SK-N-SH (cell line): ENCODE data around the gene DXO. TPM values are rescaled to one million over a fixed set of nuclear protein-coding genes. Genes with fewer than 3 reads are reported as not detected.

ENCODE experiments used
- CTCF ChIA-PET: fragments of 300-600, 350-600 bp; formaldehyde crosslinking; extraction: SDS; loops from one replicate; lab custom pipeline; 2021; lab: Yijun Ruan, JAX
- POLR2A ChIA-PET: fragments of 350-600 bp; sonication (Branson Sonifier 250); formaldehyde crosslinking; extraction: SDS; loops from one replicate; lab custom pipeline; 2020; ENCODE audit warnings: antibody characterized with exemption, inconsistent platforms; lab: Yijun Ruan, JAX
- DNase-seq: peaks from one replicate; pipeline ENCODE4 v3.0.0; 2012
- H2AFZ ChIP-seq: fragments of 200-600 bp; sonication (generic); 2 replicates; pipeline ENCODE4 v1.8.1; 2016; ENCODE audit warnings: antibody characterized with exemption, mild to moderate bottlenecking, low read depth
- H3F3A ChIP-seq: fragments of 200-600 bp; sonication (generic); replicated peaks from 2 replicates; pipeline ENCODE3; 2016; ENCODE audit warnings: antibody characterized with exemption, mild to moderate bottlenecking; ENCODE audit not compliant: insufficient read depth
- H3K27ac ChIP-seq, 2 experiments: fragments of 200-500 bp in 1 of 2; fragments of 200-600 bp in 1 of 2; sonication (Bioruptor generic) in 1 of 2; sonication (generic), shearing (Covaris generic) in 1 of 2; 2 replicates each; pipeline versions ENCODE4 v1.5.1 to v1.6.1; 2014 to 2016; ENCODE audit warnings: low read depth in 2 of 2, inconsistent platforms in 1 of 2, low read length in 1 of 2, mild to moderate bottlenecking in 1 of 2, mixed read lengths in 1 of 2
- H3K27me3 ChIP-seq: fragments of 200-600 bp; sonication (generic), shearing (Covaris generic); 2 replicates; pipeline ENCODE4 v1.6.1; 2016; ENCODE audit warnings: mixed run types; ENCODE audit not compliant: insufficient read depth
- H3K36me3 ChIP-seq, 2 experiments: fragments of 200-500 bp in 1 of 2; fragments of 200-600 bp in 1 of 2; sonication (Bioruptor generic) in 1 of 2; sonication (generic) in 1 of 2; replicated peaks in 1 of 2; 2 replicates each; pipeline versions ENCODE3 to v1.5.1; 2014 to 2016; ENCODE audit warnings: low read length in 1 of 2, mild to moderate bottlenecking in 1 of 2; ENCODE audit not compliant: insufficient read depth in 2 of 2, control insufficient read depth in 1 of 2
- H3K4me1 ChIP-seq, 2 experiments: fragments of 200-500 bp in 1 of 2; fragments of 200-600 bp in 1 of 2; sonication (Bioruptor generic) in 1 of 2; sonication (generic), shearing (Covaris generic) in 1 of 2; 2 replicates each; pipeline versions ENCODE4 v1.5.1 to v1.6.1; 2014 to 2016; ENCODE audit warnings: low read depth in 1 of 2, low read length in 1 of 2, mixed run types in 1 of 2; ENCODE audit not compliant: insufficient read depth in 2 of 2, control insufficient read depth in 1 of 2
- H3K4me2 ChIP-seq: fragments of 200-600 bp; sonication (generic), shearing (Covaris generic); 2 replicates; pipeline ENCODE4 v1.6.1; 2017; ENCODE audit warnings: mixed run types
- H3K4me3 ChIP-seq, 2 experiments: fragments of 200-500 bp in 1 of 2; fragments of 200-600 bp in 1 of 2; sonication (Bioruptor generic) in 1 of 2; sonication (generic), shearing (Covaris generic) in 1 of 2; 2 replicates each; pipeline versions ENCODE4 v1.5.1 to v1.8.1; 2014 to 2016; ENCODE audit warnings: low read depth in 2 of 2, inconsistent platforms in 1 of 2, low read length in 1 of 2, mild to moderate bottlenecking in 1 of 2, mixed read lengths in 1 of 2, moderate library complexity in 1 of 2
- H3K79me2 ChIP-seq: fragments of 200-600 bp; sonication (generic); 2 replicates; pipeline ENCODE4 v1.8.1; 2017; ENCODE audit warnings: mild to moderate bottlenecking; ENCODE audit not compliant: insufficient read depth
- H3K9ac ChIP-seq: fragments of 200-600 bp; sonication (generic); 2 replicates; pipeline ENCODE4 v1.6.1; 2017; ENCODE audit warnings: mixed run types
- H3K9me2 ChIP-seq: fragments of 200-600 bp; sonication (generic); 2 replicates; pipeline ENCODE4 v1.6.1; 2017; ENCODE audit warnings: mixed run types
- H3K9me3 ChIP-seq: fragments of 200-600 bp; sonication (generic); 2 replicates; pipeline ENCODE4 v1.6.1; 2017; ENCODE audit warnings: mixed run types, mild to moderate bottlenecking, moderate library complexity
- H4K20me1 ChIP-seq: fragments of 200-600 bp; sonication (generic); 2 replicates; pipeline ENCODE4 v1.6.1; 2017; ENCODE audit warnings: mild to moderate bottlenecking, mixed run types; ENCODE audit not compliant: insufficient read depth
- CTCF ChIP-seq: fragments of 200-600 bp; sonication (generic); IDR thresholded peaks from 2 replicates; pipeline ENCODE4 v1.6.1; 2017; ENCODE audit warnings: antibody characterized with exemption, mild to moderate bottlenecking, moderate library complexity
- ELF1 ChIP-seq: IDR thresholded peaks from 2 replicates; pipeline ENCODE4 v1.4.0; 2012
- EP300 ChIP-seq, 2 experiments: IDR thresholded peaks; 2 replicates each; pipeline versions ENCODE4 v1.4.0 to v1.6.1; 2012; ENCODE audit warnings: borderline replicate concordance in 1 of 2, low read depth in 1 of 2, low read length in 1 of 2
- FOXJ3 ChIP-seq: sonication (generic); formaldehyde crosslinking; IDR thresholded peaks from 2 replicates; pipeline ENCODE4 v1.5.1; 2020; ENCODE audit warnings: mild to moderate bottlenecking, missing genetic modification reagents
- FOXM1 ChIP-seq: IDR thresholded peaks from 2 replicates; pipeline ENCODE4 v1.4.0; 2012; ENCODE audit warnings: low read depth, mild to moderate bottlenecking
- GABPA ChIP-seq: IDR thresholded peaks from 2 replicates; pipeline ENCODE4 v1.4.0; 2012; ENCODE audit warnings: low read depth, mild to moderate bottlenecking
- IRF3 ChIP-seq: fragments of 150-350 bp; IDR thresholded peaks from 2 replicates; pipeline ENCODE4 v1.6.1; 2016; ENCODE audit warnings: mild to moderate bottlenecking, low read depth, low read length
- MEF2A ChIP-seq: IDR thresholded peaks from 2 replicates; pipeline ENCODE4 v1.4.0; 2012; ENCODE audit warnings: low read depth, borderline replicate concordance
- MXI1 ChIP-seq: IDR thresholded peaks from 2 replicates; pipeline ENCODE4 v1.6.1; 2012; ENCODE audit warnings: mild to moderate bottlenecking, low read depth, low read length, improper control_type of control experiment
- NRF1 ChIP-seq: IDR thresholded peaks from 2 replicates; pipeline ENCODE4 v1.6.1; 2012; ENCODE audit warnings: low read depth, mild to moderate bottlenecking, low read length
- RAD21 ChIP-seq: IDR thresholded peaks from 2 replicates; pipeline ENCODE4 v1.6.1; 2012; ENCODE audit warnings: mild to moderate bottlenecking, low read length
- REST ChIP-seq: IDR thresholded peaks from 2 replicates; pipeline ENCODE4 v1.6.1; 2012; ENCODE audit warnings: mild to moderate bottlenecking, low read depth, low read length, moderate library complexity
- RFX5 ChIP-seq: IDR thresholded peaks from 2 replicates; pipeline ENCODE4 v1.6.1; 2012; ENCODE audit warnings: mild to moderate bottlenecking, improper control_type of control experiment, low read length
- RXRA ChIP-seq: IDR thresholded peaks from 2 replicates; pipeline ENCODE4 v1.4.0; 2012; ENCODE audit warnings: low read depth, mild to moderate bottlenecking, borderline replicate concordance
- TCF12 ChIP-seq: IDR thresholded peaks from 2 replicates; pipeline ENCODE4 v1.4.0; 2012
- TEAD4 ChIP-seq: IDR thresholded peaks from 2 replicates; pipeline ENCODE4 v1.4.0; 2012; ENCODE audit warnings: mild to moderate bottlenecking, borderline replicate concordance; ENCODE audit not compliant: insufficient read depth
- WGBS: methylation state at CpG from one replicate; pipeline ENCODE4 v1.1.6; 2017; ENCODE audit warnings: low lambda C conversion rate; 5-methylcytosine and 5-hydroxymethylcytosine counted together
- polyA plus RNA-seq, 3 experiments: library from polyadenylated mRNA; depleted of rRNA; stranded (reverse); fragments of >200 nt; gene quantifications; 2 replicates each; pipeline ENCODE4 v1.2.3, GENCODE V29; 2012

DXO gene
- polyA plus RNA-seq, 1 of the 3 experiments (the other 2 are of a cell fraction), result 25.3 TPM

GRCh38 chr6:31961616-31962015, 10.3 kb downstream of the DXO start:
- no peak overlapping the region for H3K9ac ChIP-seq
- H3F3A ChIP-seq, result peaks cover 3% of the 10 kb centered on the region
- CTCF ChIA-PET, result interaction anchor here (1.5 to 2.0 kb wide), 2 partner anchors 10 to 73 kb away, joined by 3 to 7 read pairs; no protein-coding TSS in a partner anchor
- no peak overlapping the region for H3K4me2 ChIP-seq
- H3K4me1 ChIP-seq, result peaks cover 0 to 17% of the 10 kb centered on the region in 2 experiments; a peak in 2 of 4 replicates
- peaks cover 35 to 69% of the 10 kb centered on the region in 2 experiments for H3K36me3 ChIP-seq
- TF ChIP-seq TCF12 (no peak), REST (no peak), FOXM1 (no peak), RFX5 (no peak), NRF1 (no peak), CTCF (no peak), GABPA (no peak), ELF1 (no peak), RAD21 (no peak), MEF2A (no peak), IRF3 (no peak), RXRA (no peak), FOXJ3 (CRISPR knock-in tag) (no peak), TEAD4 (no peak), EP300 (IDR thresholded peaks at IDR 0.05; ENCODE audit: borderline replicate concordance in 1 of 2, low read depth in 1 of 2, low read length in 1 of 2) (no peak), MXI1 (no peak)
- TF ChIP-seq, all 33 proteins: peak for 0
- no peaks in the 10 kb centered on the region for H3K9me3 ChIP-seq
- no peaks in the 10 kb centered on the region for H3K27me3 ChIP-seq
- no peaks in the 10 kb centered on the region for H3K9me2 ChIP-seq
- H4K20me1 ChIP-seq, result no peaks in the 10 kb centered on the region
- POLR2A ChIA-PET, result interaction anchor here (1.7 kb wide), 1 partner anchor 10 kb away, joined by 4 read pairs; the partner anchor contains the start of gene DXO
- 95% methylated on average over 12 of the region's 12 CpGs for WGBS
- DNase-seq, result no peak
- no peak overlapping the region for H2AFZ ChIP-seq
- H3K79me2 ChIP-seq, result peaks cover 41% of the 10 kb centered on the region
- H3K4me3 ChIP-seq, result no peak overlapping the region
- no peak overlapping the region for H3K27ac ChIP-seq
